Measurements from ENCODE around the gene SMCR8.
A peak's percentile ranks its signal among the peaks of the same experiment; 100 is the strongest.
"Not testable (repeated sequence)": the region's sequence is repeated elsewhere in the genome, so short reads cannot be mapped to it uniquely, and the experiment has no call there.

Gene SMCR8

DNA sequence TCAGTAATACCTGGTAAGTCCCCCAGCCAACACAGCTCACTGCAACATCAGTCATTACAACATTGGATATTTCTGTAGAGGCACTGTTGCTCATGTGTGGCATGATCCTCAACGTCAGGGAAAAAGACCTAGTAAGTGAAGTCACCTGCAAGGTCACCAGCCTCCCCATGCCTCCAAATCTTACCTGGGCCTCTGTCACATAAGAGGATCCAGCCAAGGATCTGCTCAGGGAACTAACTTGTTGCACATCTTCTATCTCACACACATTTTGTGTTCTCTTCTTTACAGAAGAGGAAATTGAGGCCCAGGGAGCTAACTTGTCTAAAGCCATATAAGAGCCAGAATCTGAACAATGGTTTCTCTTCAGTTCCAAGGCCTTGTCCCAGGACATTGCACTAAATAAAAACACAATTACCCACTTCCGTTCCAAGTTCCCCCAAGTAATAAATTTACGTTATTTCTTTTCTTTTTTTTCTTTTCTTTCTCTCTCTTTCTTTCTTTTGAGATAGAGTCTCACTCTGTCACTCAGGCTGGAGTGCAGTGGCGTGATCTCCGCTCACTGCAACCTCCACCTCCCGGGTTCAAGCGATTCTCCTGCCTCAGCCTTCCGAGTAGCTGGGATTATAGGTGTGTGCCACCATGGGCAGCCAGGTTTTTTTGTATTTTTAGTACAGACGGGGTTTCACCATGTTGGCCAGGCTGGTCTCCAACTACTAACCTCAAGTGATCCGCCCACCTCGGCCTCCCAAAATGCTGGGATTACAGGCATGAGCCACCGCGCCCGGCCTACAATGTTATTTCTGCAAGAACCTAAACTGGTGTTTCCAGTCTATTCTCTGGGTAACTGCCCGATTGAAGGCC is 47.0 kb downstream of the SMCR8 start:
- DNase-seq, result no peak

DNA sequence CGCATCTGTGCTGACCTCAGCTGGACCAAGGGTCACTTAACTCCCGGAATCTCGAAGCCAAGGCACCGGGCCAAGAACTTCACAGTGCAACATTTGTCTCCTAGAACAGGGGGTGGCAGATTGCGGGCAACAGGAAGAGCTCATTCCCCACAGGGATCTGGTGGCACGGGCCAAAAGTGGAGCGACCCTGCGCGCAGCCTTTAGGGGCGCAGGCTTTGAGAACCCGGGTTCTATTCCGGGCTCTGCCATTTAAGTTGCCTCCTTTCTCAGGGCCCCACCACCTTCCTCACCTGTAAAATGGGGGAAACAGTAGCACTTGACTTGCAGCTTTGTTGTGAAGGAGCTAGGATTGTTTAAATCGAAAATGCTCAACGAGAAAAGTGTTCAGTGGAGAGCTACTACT is 47.6 kb downstream of the SMCR8 start:
- DNase-seq, result peak; percentile 31

DNA sequence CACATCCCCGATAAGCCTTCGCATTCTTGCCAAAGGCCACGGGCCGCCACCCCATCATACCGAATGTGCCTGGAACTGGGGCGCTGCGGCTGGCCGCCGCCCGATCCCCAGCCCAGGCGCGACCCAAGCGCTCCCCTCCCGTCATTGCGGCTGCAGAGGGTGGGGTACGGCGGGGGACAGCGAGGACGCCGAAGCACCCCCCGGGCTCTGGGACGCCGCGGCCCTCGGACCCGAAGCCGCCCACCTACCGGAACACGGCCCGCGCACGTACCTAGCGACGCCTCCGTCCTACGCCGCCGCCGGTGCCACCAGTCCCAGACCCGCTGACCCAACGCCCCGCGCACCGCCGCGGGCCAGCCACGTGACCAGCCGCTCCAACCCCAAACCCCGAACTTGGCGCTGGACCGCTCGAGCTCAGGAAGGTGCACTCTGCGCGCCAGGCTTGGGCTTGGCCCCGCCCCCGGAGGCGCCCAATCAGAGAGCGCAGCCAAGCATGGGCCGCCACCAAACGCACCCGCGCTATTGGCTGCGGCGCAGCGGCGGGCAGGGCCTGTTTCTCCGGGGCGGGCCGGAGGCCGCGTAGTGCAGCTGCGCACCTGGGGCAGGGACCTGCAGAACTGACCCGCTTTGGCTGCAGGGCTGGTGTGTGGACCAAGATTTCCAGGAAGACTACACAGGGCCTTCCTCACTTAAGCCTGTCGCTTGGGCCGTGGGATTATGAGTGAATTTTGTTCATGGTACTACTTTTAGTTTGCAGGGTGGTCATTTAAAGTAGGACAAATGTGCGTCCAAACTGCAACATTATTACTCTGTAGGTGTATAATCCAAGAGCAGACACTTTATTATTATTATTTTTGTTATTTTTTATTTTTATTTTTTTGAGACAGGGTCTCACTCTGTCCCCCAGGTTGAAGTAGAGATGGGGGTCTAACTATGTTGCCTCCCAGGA is 48.3 kb downstream of the SMCR8 start, which contains the start of gene SHMT1:
TSS of gene SHMT1 (minus strand) at position 450 of the 949 bp plus-strand sequence. CDS start 7,569 bp downstream, outside the sequence.
- DNase-seq, result peak; percentile 84

DNA sequence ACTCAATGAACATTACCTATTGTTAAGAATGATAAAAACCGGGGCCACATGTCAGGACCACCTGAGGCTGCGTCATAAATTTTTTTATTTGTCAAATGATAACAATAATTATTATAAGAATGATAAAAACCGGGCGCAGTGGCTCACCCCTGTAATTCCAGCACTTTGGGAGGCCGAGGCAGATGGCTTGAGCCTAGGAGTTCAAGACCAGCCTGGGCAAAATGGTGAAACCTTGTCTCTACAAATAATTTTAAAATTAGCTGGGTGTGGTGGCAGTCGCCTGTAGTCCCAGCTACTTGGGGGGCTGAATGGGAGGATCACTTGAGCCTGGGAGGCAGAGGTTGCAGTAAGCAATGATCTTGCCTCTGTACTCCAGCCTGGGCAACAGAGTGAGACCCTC is 49.1 kb downstream of the SMCR8 start:
- DNase-seq, result no peak

DNA sequence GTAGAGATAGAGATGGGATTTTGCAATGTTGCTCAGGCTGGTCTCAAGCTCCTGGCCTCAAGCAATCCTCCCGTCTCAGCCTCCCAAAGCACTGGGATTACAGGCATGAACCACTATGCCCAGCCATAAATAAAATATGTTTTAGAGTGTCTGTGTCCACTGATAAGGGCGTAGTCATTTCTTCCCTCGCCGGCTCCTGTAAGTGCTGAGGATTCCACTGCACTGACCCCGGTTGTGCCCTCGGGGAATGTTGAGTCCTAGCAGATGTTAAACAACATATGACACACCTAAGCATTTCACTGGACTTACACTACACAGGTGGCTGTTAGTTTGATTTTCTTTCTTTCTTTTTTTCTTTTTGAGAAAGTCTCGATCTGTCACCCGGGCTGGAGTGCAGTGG is 53.9 kb downstream of the SMCR8 start:
- DNase-seq, result no peak

DNA sequence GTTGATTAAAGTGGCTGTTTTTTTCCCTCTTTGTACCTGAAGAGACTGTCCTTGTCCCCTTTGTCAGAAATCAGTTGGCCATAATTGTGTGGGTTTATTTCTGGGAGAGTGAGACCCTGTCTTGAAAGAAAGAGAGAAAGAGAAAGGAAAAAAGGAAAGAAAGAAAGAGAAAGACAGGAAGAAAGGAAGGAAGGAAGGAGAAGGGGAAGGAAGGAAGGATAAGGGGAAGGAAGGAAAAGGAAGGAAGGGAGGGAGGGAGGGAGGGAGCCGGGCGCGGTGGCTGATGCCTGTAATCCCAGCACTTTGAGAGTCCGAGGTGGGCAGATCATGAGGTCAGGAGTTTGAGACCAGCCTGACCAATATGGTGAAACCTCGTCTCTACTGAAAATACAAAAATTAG is 55.7 kb downstream of the SMCR8 start:
- no peak for DNase-seq

DNA sequence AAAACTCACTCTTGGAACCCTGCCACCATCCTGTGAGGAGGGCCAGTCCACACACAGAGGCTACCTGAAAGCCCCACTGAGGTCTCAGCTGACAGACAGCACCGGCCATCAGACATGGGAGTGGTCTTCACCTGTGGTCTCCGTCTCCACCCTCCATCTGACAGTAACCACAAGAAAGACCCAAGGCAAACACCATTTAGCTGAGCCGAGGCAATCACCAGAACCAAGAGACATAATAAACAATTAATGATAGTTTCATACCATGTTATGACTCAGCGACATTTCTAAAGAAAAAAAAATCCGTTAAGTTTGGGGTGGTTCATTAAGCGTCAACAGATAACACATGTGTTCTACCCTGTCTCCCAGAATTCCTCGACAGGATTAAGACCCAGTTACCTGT is 56.4 kb downstream of the SMCR8 start:
- DNase-seq, result no peak

DNA sequence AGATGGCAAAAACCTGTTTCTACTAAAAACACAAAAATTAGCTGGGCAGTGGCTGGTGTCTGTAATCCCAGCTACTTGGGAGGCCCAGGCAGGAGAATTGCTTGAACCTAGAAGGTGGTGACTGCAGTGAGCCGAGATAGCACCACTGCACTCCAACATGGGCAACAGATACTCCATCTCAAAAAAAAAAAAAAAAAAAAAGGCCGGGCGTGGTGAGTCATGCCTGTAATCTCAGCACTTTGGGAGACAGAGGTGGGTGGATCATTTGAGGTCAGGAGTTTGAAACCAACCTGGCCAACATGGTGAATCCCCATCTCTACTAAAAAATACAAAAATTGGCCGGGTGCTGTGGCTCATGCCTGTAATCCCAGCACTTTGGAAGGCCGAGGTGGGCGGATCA is 58.1 kb downstream of the SMCR8 start:
- not testable (repeated sequence) for DNase-seq

DNA sequence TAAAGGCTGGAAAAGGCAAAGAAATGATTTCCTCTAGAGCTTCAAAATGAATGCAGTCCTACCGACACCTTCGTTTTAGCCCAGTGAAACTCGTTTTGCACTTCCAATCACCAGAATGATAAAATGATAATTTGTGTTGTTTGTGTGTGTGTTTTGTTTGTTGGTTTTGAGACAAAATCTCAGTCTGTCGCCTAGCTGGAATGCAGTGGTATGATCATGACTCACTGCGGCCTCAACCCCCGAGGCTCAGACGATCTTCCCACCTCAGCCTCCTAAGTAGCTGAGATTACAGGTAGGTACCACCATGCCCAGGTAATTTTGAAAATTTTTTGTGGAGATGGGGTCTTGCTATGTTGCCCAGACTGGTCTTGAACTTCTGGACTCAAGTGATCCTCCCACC is 59.1 kb downstream of the SMCR8 start:
- DNase-seq, result no peak
